ENCODE results near the gene NR1I2.

GRCh38 chr3:119743921-119744320 is 38.0 kb upstream of the NR1I2 start:
- TF ChIP-seq CTCF (IDR thresholded peaks at IDR 0.05) (no peak), POLR2A (IDR thresholded peaks at IDR 0.05) (no peak)

Data from lower leg skin (tissue), 3 donors.